Fibroblast of skin of right quadriceps (primary cell): Measurements from ENCODE around the gene TYSND1.
"Not testable (repeated sequence)": the region's sequence is repeated elsewhere in the genome, so short reads cannot be mapped to it uniquely, and the experiment has no call there.

Experiments
- DNase-seq: peaks from one replicate; pipeline ENCODE4 v3.0.0-alpha.2; 2013

Gene TYSND1

GRCh38 chr10:70162892-70163201, 16.3 kb upstream of the TYSND1 start:
- no peak for DNase-seq

GRCh38 chr10:70162151-70162891, 15.8 kb upstream of the TYSND1 start:
- no peak for DNase-seq

- no peak for DNase-seq
Measured at GRCh38 chr10:70160798-70161197, 14.3 kb upstream of the TYSND1 start.

GRCh38 chr10:70159366-70159765, 12.9 kb upstream of the TYSND1 start:
- not testable (repeated sequence) for DNase-seq

GRCh38 chr10:70158113-70158512, 11.6 kb upstream of the TYSND1 start:
- no peak for DNase-seq

- DNase-seq, result no peak
Measured at GRCh38 chr10:70155255-70155838, 8.8 kb upstream of the TYSND1 start.

GRCh38 chr10:70148516-70148915, 2.0 kb upstream of the TYSND1 start:
- no peak for DNase-seq

- DNase-seq, result no peak
Measured at GRCh38 chr10:70147259-70147625, 742 bp upstream of the TYSND1 start.

GRCh38 chr10:70145666-70146488, 623 bp downstream of the TYSND1 start:
- peak; percentile 61 for DNase-seq

- DNase-seq, result no peak
Measured at GRCh38 chr10:70145166-70145665, 1.3 kb downstream of the TYSND1 start.

GRCh38 chr10:70144372-70145110, 2.0 kb downstream of the TYSND1 start:
- DNase-seq, result no peak

GRCh38 chr10:70142555-70142954, 3.9 kb downstream of the TYSND1 start:
- no peak for DNase-seq

GRCh38 chr10:70140297-70140696, 6.2 kb downstream of the TYSND1 start:
- no peak for DNase-seq

GRCh38 chr10:70139997-70140250, 6.6 kb downstream of the TYSND1 start:
- no peak for DNase-seq

- DNase-seq, result no peak
Measured at GRCh38 chr10:70139151-70139996, 7.1 kb downstream of the TYSND1 start.

GRCh38 chr10:70137927-70138883, 8.3 kb downstream of the TYSND1 start:
- no peak for DNase-seq

- no peak for DNase-seq
Measured at GRCh38 chr10:70137135-70137534, 9.4 kb downstream of the TYSND1 start.

GRCh38 chr10:70135684-70136083, 10.8 kb downstream of the TYSND1 start:
- DNase-seq, result no peak

- no peak for DNase-seq
Measured at GRCh38 chr10:70135046-70135445, 11.5 kb downstream of the TYSND1 start.

- DNase-seq, result peak; percentile 46
Measured at GRCh38 chr10:70132098-70133029, 14.1 kb downstream of the TYSND1 start, which contains the start of gene AIFM2. AIFM2 (minus strand) TSS chr10:70132825; CDS start chr10:70124084, 8,741 bp downstream.
